AG04449 (cell line): ENCODE data around the gene FADS6.
A peak's percentile ranks its signal among the peaks of the same experiment; 100 is the strongest.

Experiments
- CTCF ChIA-PET: fragments of 350-600 bp; formaldehyde crosslinking; extraction: SDS; loops from one replicate; lab custom pipeline; 2021; ENCODE audit warnings: antibody characterized with exemption; lab: Yijun Ruan, JAX
- POLR2A ChIA-PET: fragments of 400-600, 350-600 bp; formaldehyde crosslinking; extraction: SDS; loops from one replicate; lab custom pipeline; 2020; ENCODE audit warnings: antibody characterized with exemption, inconsistent platforms; lab: Yijun Ruan, JAX
- DNase-seq: peaks from one replicate; pipeline ENCODE4 v3.0.0-alpha.2; 2010; ENCODE audit warnings: low read depth, low spot score
- H3K4me3 ChIP-seq: 2 replicates; pipeline ENCODE4 v1.5.1; 2011; ENCODE audit warnings: low read depth, mild to moderate bottlenecking, control low read depth, low read length
- TF ChIP-seq, protein P1 (sequence below): IDR thresholded peaks from one replicate; pipeline ENCODE4 v1.5.1; 2011; ENCODE audit warnings: mild to moderate bottlenecking, moderate library complexity, low read length, control low read depth, inconsistent platforms; ENCODE audit not compliant: insufficient read depth; ENCODE audit errors: missing control alignments

FADS6 gene

DNA sequence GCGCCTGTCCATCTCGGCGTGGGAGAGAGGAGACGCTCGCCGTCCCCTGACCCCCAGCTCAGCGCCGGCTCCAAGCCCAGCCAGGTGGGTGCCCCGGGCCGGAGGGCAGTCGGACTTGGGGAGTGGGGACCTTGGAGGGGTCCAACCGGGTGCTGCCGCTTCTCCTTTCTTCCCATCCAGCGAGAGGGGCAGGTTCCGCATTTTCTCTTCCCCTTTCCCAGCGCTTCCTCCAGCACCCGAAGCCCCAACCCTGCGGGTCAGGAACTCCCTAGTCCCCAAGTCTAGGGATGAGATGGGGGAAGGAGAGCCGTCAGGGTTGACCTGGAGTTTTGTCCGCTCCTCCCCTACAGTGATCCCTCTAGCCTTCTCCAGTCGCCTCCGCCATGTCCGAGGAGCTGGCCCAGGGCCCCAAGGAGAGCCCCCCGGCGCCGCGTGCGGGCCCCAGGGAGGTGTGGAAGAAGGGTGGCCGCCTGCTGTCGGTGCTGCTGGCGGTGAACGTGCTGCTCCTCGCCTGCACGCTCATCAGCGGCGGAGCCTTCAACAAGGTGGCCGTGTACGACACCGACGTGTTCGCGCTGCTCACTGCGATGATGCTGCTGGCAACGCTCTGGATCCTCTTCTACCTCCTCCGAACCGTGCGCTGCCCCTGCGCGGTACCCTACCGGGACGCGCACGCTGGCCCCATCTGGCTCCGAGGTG, 31.0 kb upstream of the FADS6 start, which contains the start of gene OTOP2:
TSS of gene OTOP2 (plus strand) at position 24 of the 699 bp plus-strand sequence. CDS start at position 384, 360 bp downstream.
- POLR2A ChIA-PET = no interaction called here
- CTCF ChIA-PET = interaction anchor here (0.8 to 8.5 kb wide), 6 partner anchors 13 to 88 kb away, joined by 3 to 109 read pairs (median 4); partner anchors contain the start of gene MRPL58
- DNase-seq = no peak
- no peak within 1 kb of the TSS; the same call in 1 of the 2 replicates for H3K4me3 ChIP-seq
- TF ChIP-seq, protein P1, sequence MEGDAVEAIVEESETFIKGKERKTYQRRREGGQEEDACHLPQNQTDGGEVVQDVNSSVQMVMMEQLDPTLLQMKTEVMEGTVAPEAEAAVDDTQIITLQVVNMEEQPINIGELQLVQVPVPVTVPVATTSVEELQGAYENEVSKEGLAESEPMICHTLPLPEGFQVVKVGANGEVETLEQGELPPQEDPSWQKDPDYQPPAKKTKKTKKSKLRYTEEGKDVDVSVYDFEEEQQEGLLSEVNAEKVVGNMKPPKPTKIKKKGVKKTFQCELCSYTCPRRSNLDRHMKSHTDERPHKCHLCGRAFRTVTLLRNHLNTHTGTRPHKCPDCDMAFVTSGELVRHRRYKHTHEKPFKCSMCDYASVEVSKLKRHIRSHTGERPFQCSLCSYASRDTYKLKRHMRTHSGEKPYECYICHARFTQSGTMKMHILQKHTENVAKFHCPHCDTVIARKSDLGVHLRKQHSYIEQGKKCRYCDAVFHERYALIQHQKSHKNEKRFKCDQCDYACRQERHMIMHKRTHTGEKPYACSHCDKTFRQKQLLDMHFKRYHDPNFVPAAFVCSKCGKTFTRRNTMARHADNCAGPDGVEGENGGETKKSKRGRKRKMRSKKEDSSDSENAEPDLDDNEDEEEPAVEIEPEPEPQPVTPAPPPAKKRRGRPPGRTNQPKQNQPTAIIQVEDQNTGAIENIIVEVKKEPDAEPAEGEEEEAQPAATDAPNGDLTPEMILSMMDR = no peak

DNA sequence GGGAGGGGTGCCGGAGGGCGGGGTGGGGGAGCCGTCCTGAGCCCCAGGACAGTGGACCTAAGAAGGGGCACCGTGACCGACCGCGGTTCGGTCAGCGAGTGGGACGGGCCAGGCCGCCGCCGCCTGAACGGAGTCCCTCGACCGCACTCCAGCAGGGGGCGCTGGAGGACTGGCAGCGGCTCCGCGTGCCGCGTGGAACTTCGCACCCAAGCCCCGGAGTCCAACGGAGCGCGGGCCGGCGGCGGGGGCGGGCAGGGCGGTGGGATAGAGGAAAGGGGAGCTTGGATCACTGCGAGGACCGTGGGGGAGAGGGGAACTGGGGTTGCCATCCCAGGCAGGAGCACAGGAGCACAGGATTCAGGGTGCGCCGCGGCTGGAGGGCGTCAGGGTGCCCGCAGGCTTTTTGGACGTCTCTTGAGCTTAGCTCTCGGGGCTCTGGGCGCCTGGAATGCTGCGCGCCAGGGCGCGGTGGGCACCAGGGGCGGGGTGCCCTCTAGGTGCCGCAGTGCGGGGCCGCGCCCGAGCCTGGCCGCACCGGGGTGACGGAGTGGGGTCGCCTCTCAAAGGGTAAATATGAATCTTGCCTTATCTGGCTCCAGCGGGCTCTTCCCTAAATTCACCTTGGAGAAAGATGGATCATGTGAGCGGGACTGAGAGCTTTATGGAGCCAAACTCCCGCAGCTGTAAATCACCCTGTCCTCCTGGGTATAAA, 30.3 kb upstream of the FADS6 start:
- ChIA-PET POLR2A (no interaction called here), CTCF (interaction anchor here (0.8 to 8.5 kb wide), 6 partner anchors 13 to 89 kb away, joined by 3 to 109 read pairs (median 4); partner anchors contain the start of gene MRPL58)
- no peak for DNase-seq
- TF ChIP-seq, protein P1 = peak; percentile 83
- H3K4me3 ChIP-seq = no peak overlapping the region

DNA sequence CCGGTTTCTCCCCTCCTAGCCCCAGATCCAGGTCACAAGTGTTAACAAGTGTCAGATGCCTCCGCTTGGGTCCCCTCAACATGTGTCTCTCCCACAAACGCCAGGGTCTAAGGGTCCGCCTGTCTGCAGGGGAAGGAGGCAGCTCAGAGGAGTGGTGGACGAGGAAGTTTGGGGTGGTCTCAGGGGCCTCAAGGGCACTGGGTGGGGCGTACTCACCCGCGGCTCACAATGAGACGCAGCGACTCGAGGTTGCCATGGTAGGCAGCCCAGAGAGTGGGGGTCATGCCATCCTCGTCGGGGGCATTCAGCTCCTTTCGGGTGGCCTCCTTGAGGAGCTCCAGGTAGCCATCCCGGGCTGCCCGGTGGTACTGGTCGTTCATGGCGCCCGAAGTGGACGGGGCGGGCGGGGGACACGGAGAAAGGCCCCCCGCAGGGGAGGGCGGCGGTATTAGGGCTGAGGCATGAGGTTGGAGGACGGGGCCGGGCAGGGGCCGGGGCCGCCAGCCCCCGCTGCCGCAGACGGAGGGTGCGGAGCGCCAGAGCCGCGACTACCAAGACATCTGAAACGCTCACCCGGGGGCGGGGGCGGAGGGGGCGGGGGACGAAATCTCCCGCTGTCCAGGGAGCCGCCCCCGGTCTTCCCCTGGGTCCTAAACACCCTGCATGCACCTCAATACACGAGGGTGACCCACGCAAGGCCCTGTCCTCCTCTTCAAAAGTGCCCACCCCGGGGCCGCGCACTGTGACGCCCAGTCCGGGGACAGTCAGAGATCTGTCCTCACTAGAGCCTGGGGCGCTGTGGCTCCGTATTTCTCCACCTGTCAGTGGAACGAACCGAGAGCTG, 29.5 kb upstream of the FADS6 start, which contains the start of gene USH1G:
TSS of gene USH1G (minus strand) at position 562 of the 844 bp plus-strand sequence. CDS start at position 380, 182 bp downstream.
- H3K4me3 ChIP-seq = no peak within 1 kb of the TSS; the same call in 1 of the 2 replicates
- CTCF ChIA-PET = interaction anchor here (0.6 to 8.5 kb wide), 6 partner anchors 12 to 187 kb away, joined by 3 to 109 read pairs (median 4); partner anchors contain the start of genes ARMC7, MRPL58 and OTOP3
- DNase-seq = no peak
- POLR2A ChIA-PET = no interaction called here
- TF ChIP-seq, protein P1 = no peak

DNA sequence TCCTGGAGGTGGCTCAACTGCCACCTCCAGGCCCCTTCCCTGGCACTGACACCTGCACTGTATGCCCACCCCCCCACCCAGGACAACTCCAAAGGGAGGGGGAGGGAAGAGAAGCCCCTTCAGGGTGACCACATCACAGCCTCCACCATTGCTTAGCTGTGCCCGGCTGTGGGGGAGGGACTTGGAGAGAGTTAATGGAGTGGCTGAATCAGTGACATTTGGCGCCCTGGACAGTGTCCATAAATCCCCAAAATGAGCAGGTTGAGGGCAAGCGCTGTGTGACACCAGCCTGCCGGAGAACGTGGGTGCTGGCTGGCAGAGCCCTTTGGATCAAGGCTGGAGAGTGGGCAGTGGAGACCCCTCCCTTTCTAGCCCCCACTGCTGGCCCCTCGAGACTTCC, 28.7 kb upstream of the FADS6 start:
- TF ChIP-seq, protein P1 = no peak
- POLR2A ChIA-PET = no interaction called here
- no peak for DNase-seq
- H3K4me3 ChIP-seq = no peak overlapping the region
- CTCF ChIA-PET = interaction anchor here (0.6 to 8.5 kb wide), 5 partner anchors 13 to 188 kb away, joined by 3 to 109 read pairs (median 3); partner anchors contain the start of genes ARMC7 and OTOP3

DNA sequence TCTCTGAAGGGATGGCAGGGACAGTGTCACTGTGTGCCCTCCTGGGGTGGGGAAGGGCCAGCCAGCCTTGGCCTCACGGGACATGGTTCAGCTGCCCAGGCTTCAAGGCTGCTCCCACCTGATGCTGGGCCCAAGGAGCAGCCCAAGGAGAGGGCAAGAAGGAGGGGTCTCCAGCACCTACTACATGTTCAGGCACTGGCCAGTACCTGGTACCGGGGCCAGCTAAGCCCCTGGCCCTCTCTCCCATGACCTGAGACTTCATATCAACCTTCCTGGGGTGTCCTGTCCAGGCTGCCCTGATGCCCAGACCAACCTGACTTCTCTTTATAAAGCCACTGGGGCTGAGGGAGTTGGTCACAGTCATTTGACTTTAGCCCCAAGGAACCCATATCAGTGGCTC, 28.3 kb upstream of the FADS6 start:
- ChIA-PET CTCF (interaction anchor here (1.0 to 8.5 kb wide), 2 partner anchors 34 to 39 kb away, joined by 6 to 109 read pairs; no protein-coding TSS in a partner anchor), POLR2A (no interaction called here)

More for the DNA sequence above, 28.3 kb upstream of the FADS6 start:
- no peak overlapping the region for H3K4me3 ChIP-seq
- TF ChIP-seq, protein P1 = no peak
- no peak for DNase-seq
